Heart left ventricle (tissue), 16 donors: ENCODE data around the gene CDK18. TPM values are rescaled to one million over a fixed set of nuclear protein-coding genes. Genes with fewer than 3 reads are reported as not detected.

Experiments used
- ATAC-seq, 4 donors: fragments of 200-7000 bp; cut with Tn5 transposase; one replicate each; pipeline ENCODE4 v1.9.1; 2020 to 2022; ENCODE audit warnings: moderate library complexity in 4 of 4, mild to moderate bottlenecking in 3 of 4, moderate number of reproducible peaks in 1 of 4
- DNase-seq, 5 donors: peaks; one replicate each; pipeline ENCODE4 v3.0.0-alpha.2; 2020
- H3K27ac ChIP-seq, 12 donors: fragments of 200-600 bp; sonication (generic) in 4 of 12; one replicate each; pipeline versions ENCODE4 v1.5.0 to v1.8.0; 2016 to 2022; ENCODE audit warnings: mild to moderate bottlenecking in 2 of 12
- H3K27me3 ChIP-seq, 9 donors: fragments of 200-600 bp; sonication (generic) in 2 of 9; one replicate each; pipeline versions ENCODE4 v1.5.1 to v1.8.0; 2016 to 2022; ENCODE audit warnings: mild to moderate bottlenecking in 3 of 9
- H3K36me3 ChIP-seq, 9 donors: fragments of 200-600 bp; sonication (generic) in 2 of 9; one replicate each; pipeline versions ENCODE4 v1.5.0 to v1.8.0; 2018 to 2022; ENCODE audit warnings: mild to moderate bottlenecking in 2 of 9
- H3K4me1 ChIP-seq, 12 donors: fragments of 200-600 bp; sonication (generic) in 4 of 12; one replicate each; pipeline versions ENCODE4 v1.5.0 to v1.8.0; 2016 to 2022; ENCODE audit warnings: mild to moderate bottlenecking in 3 of 12
- H3K4me3 ChIP-seq, 12 donors: fragments of 200-600 bp; sonication (generic) in 4 of 12; one replicate each; pipeline versions ENCODE4 v1.5.0 to v1.8.0; 2017 to 2022; ENCODE audit warnings: mild to moderate bottlenecking in 9 of 12, moderate library complexity in 4 of 12
- H3K9me3 ChIP-seq, 12 donors: fragments of 200-600 bp; sonication (generic) in 4 of 12; one replicate each; pipeline versions ENCODE4 v1.5.0 to v1.8.0; 2016 to 2022; ENCODE audit warnings: mild to moderate bottlenecking in 1 of 12
- CTCF ChIP-seq, 12 donors: fragments of 200-600 bp; sonication (generic) in 4 of 12; IDR thresholded peaks; one replicate each; pipeline versions ENCODE4 v1.5.0 to v1.8.0; 2018 to 2022; ENCODE audit warnings: antibody characterized with exemption in 12 of 12, mild to moderate bottlenecking in 5 of 12
- POLR2A ChIP-seq, 2 donors: fragments of 450-650 bp; IDR thresholded peaks; one replicate each; pipeline ENCODE4 v1.6.1; 2017; ENCODE audit warnings: antibody characterized with exemption in 2 of 2, mild to moderate bottlenecking in 2 of 2, moderate library complexity in 2 of 2
- WGBS, 4 donors: extraction: QIAGEN DNeasy Blood & Tissue Kit in 2 of 4; methylation state at CpG; one replicate each; pipeline versions ENCODE4 v1.1.5 to v1.1.7; 2013 to 2018; 5-methylcytosine and 5-hydroxymethylcytosine counted together
- intact Hi-C, 10 donors: fragments of 100-400 bp; cut with DNase I; formaldehyde crosslinking; loops; one replicate each; pipeline versions ENCODE4 v1.11.1 to v1.14.2; 2022
- polyA plus RNA-seq, 2 donors: library from polyadenylated mRNA; stranded (reverse); fragments of 200-250 nt; gene quantifications; one replicate each; pipeline ENCODE4 v1.2.3, GENCODE V29; 2013
- total RNA-seq, 9 donors: library from RNA; depleted of rRNA in 2 of 9; stranded (reverse); fragments of >200 nt in 2 of 9; fragmentation: NEBNext Ultra II Directional in 3 of 9; extraction: Animal tissue kit (Norgen Biotek cat#: 25700) in 3 of 9; gene quantifications; one replicate each; pipeline versions ENCODE4 v1.1.0 to v1.2.4, GENCODE V29; 2016 to 2023
- donor health status: ischemic (EF 13 %, LVEDD 7.1; RV severe dilation, severe dysfunction).
- donor health status: healthy with polysubstance abuse.
- donor health status: DM: no; HTN: yes; CAD: no.
- donor health status: DM: no; HTN: no; CAD: no.
- donor health status: ischemic (EF 25% LVEDD 6.9; RV normal size, moderate dysfunction).
- donor health status: ischemic (EF 25% LVEDD 5.7; RV mildly dilated, moderate dysfunction).
- donor health status: healthy.
- donor health status: DM: yes; HTN: yes; CAD: no.
- donor health status: ischemic (EF 35%, LVEDD 5.7; RV mildly dilated, moderate dysfunction).
- donor health status: nonischemic (EF 11% LVEDD 7.7; RV severe dilation, severe dysfunction).
- donor health status: DM: yes; HTN: yes; CAD: no.
- donor health status: PGD.
- donor health status: ischemic (EF 29% LVEDD 5.4; RV normal size, mild dysfunction).
- donor health status: nonischemic (EF 23%, LVEDD 6.1; RV moderate dilation, normal function).

CDK18 gene
- total and polyA plus RNA-seq, 11 donors, result 62.5 to 198 (median 141) TPM

GRCh38 chr1:205535866-205536758 lies 31.6 kb downstream of the CDK18 start:
- Histone ChIP-seq H3K4me3 (no peak overlapping the region), H3K9me3 (no peaks in the 10 kb centered on the region), H3K27me3 (no peaks in the 10 kb centered on the region), H3K4me1 (peaks cover 0 to 21% (median 5%) of the 10 kb centered on the region in 12 donors), H3K27ac (no peak overlapping the region), H3K36me3 (peaks cover 0 to 14% (median 4%) of the 10 kb centered on the region in 9 donors)
- intact Hi-C loops, result loop anchor here in 3 of 10 donors (5.0 to 10.0 kb wide), 3 partner anchors 46 to 99 kb away; partner anchors contain the start of gene ELK4 (in 1 of the 3)
- TF ChIP-seq POLR2A (IDR thresholded peaks at IDR 0.05) (no peak), CTCF (IDR thresholded peaks at IDR 0.05) (no peak)
- ATAC-seq, result peak in 2 of 4 donors; percentile 3
- DNase-seq, result peak in 2 of 5 donors; percentile 3 to 15
- 74 to 87% (median 84%) methylated on average over 9 to 11 of the region's 11 CpGs for WGBS, 4 donors

GRCh38 chr1:205536759-205537361 lies 32.4 kb downstream of the CDK18 start:
- peak in 2 of 5 donors; percentile 53 to 59 for DNase-seq
- no peaks in the 10 kb centered on the region for H3K27me3 ChIP-seq
- peaks cover 0 to 6% (median 2%) of the 10 kb centered on the region in 9 donors for H3K36me3 ChIP-seq
- ATAC-seq, result peak; percentile 56 to 81 (median 68)
- H3K27ac ChIP-seq, result peak overlapping the region in 2 of 12 donors; percentile 19 to 21
- peaks cover 0 to 21% (median 6%) of the 10 kb centered on the region in 12 donors for H3K4me1 ChIP-seq
- intact Hi-C loops, result loop anchor here in 3 of 10 donors (5.0 to 10.0 kb wide), 3 partner anchors 45 to 98 kb away; partner anchors contain the start of gene ELK4 (in 1 of the 3)
- TF ChIP-seq POLR2A (IDR thresholded peaks at IDR 0.05), result no peak
- no peak for TF ChIP-seq CTCF (IDR thresholded peaks at IDR 0.05)
- WGBS, 4 donors, result 51 to 57% (median 56%) methylated on average over 9 of the region's 9 CpGs
- H3K4me3 ChIP-seq, result no peak overlapping the region
- H3K9me3 ChIP-seq, result no peaks in the 10 kb centered on the region

GRCh38 chr1:205537386-205538018 lies 33.0 kb downstream of the CDK18 start:
- peak in 1 of 5 donors; percentile 5 for DNase-seq
- intact Hi-C loops, result loop anchor here in 3 of 10 donors (5.0 to 10.0 kb wide), 3 partner anchors 45 to 97 kb away; partner anchors contain the start of gene ELK4 (in 1 of the 3)
- H3K36me3 ChIP-seq, result no peaks in the 10 kb centered on the region
- peaks cover 0 to under 1% (median 0%) of the 10 kb centered on the region in 9 donors for H3K27me3 ChIP-seq
- TF ChIP-seq CTCF (IDR thresholded peaks at IDR 0.05), result no peak
- TF ChIP-seq POLR2A (IDR thresholded peaks at IDR 0.05), result no peak
- no peak overlapping the region for H3K4me3 ChIP-seq
- no peak for ATAC-seq
- no peaks in the 10 kb centered on the region for H3K9me3 ChIP-seq
- H3K4me1 ChIP-seq, result peaks cover 0 to 22% (median 7%) of the 10 kb centered on the region in 12 donors
- peak overlapping the region in 3 of 12 donors; percentile 19 to 40 (median 21) for H3K27ac ChIP-seq
- WGBS, 4 donors, result 77 to 84% (median 81%) methylated on average over 10 of the region's 10 CpGs
